Right renal pelvis (tissue), 4 donors: ENCODE data around the gene ADARB2. TPM values are rescaled to one million over a fixed set of nuclear protein-coding genes. Genes with fewer than 3 reads are reported as not detected.

Experiments
- DNase-seq, 4 donors: peaks; one replicate each; pipeline ENCODE4 v3.0.0-alpha.2; 2013; ENCODE audit warnings: low read depth in 4 of 4, low spot score in 3 of 4, missing footprints in 1 of 4
- polyA plus RNA-seq, 4 donors: library from polyadenylated mRNA; unstranded; fragments of 120-200 nt; gene quantifications; one replicate each; pipeline ENCODE4 v1.2.1, GENCODE V29; 2013; ENCODE audit not compliant: insufficient read length in 4 of 4

ADARB2 gene
- polyA plus RNA-seq, 4 donors = 0.90 to 1.8 (median 1.4) TPM

- DNase-seq = no peak
Observed at GRCh38 chr10:1287487-1287886, 449.8 kb downstream of the ADARB2 start.

DNA sequence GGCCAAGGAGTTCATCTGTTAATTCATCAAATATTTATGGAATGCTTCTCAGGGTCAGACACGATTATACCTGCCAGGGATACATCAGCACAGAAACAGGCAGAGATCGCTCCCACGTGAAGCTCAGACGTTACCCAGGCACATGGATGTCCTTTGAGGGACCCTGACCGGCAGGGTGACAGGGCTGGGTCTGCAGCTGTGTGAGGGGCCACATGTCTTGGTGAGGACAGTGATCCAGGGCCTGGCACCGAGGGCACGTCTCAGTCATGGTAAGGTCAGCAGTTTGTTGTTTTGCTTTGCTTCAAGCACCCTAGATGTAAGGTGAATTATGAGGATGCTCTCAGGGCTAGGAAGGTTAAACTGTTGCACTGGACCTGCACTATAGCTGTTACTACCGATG, 453.2 kb downstream of the ADARB2 start:
- DNase-seq = no peak

DNA sequence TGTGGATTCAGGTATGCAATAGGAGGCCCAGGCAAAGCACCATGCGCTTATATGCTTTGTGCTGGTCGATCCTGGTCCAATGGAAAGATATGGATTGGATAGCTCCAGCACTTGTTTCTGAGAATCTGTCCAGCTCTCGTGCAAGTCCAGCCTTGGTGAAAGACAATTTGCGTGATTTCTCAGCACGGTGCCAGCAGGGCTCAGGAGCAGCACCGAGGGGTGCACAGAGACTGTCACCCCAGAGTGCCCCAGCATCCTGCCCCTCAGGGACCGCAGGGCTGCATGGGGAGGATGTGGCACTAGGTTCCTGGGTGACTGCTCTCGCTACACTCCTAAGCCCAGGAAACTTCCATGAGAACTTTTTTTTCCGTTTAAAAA, 455.9 kb downstream of the ADARB2 start:
- no peak for DNase-seq

GRCh38 chr10:1280466-1281404, 456.6 kb downstream of the ADARB2 start:
- no peak for DNase-seq

GRCh38 chr10:1278306-1278705, 459.0 kb downstream of the ADARB2 start:
- DNase-seq = no peak

- no peak for DNase-seq
Observed at GRCh38 chr10:1274701-1275544, 462.4 kb downstream of the ADARB2 start.

DNA sequence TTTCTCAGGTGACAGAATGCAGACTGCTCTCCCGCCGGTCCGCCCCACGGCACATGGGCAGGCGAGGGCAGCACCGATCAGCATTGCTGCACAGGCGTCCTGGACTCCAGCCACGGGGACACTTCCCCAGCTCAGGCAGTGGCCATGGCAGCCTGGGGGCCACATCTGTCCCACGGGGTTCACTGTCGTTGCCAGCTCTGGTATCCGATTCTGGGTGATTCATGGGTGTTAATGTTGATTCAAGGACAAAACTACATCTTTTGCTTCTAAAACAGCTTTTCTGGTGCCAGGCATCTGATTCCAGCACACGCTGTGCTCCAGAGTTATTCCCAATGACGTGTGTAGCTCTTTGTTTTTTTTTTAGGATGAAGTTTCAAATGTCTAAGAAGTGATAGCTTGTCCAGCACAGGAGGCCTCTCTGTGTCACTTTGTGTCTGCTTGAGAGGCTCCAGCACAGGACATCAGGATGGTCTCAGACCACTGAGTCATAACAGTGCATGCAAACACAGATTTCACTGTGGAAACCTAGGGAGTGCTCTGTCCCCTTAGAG, 463.1 kb downstream of the ADARB2 start:
- DNase-seq = no peak

DNA sequence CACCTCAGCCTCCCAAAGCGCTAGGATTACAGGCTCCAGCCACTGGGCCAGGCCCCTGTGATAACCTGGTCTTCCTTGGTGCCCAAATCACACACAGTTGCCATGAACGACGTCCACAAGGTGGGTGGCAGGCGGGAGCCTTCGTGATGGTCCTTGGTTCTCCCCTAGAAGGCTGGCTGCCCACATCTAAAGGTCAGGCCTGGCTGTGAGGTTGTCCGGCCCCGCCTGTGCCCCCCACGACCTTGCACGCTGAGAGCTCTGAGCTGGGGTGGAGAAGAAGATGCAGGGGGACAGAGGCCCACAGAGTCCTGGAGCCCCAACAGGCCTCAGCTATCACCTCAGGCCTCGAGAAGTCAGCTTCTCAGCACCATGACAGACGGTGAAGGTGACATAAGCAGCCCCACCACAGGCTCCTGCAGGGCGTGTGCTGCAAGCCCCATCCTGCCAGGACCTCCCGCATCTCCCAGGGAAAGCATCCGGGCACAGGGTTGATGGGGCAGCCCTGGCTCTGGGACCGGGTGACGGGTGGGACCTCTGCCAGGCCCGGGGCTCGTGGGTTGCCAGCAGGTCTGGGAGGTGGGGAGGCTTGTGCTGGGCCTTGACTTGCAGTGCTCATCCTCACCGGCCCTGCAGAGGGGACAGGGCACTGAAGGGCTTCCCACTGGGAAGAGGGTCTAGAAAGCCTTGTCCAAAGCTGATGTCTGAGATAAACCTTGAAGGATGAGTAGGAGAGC, 463.8 kb downstream of the ADARB2 start:
- no peak for DNase-seq

GRCh38 chr10:1272777-1273161, 464.6 kb downstream of the ADARB2 start:
- no peak for DNase-seq

GRCh38 chr10:1272079-1272776, 465.1 kb downstream of the ADARB2 start:
- no peak for DNase-seq

GRCh38 chr10:1270906-1271305, 466.4 kb downstream of the ADARB2 start:
- no peak for DNase-seq

GRCh38 chr10:1270490-1270889, 466.8 kb downstream of the ADARB2 start:
- DNase-seq = no peak

GRCh38 chr10:1268831-1269230, 468.5 kb downstream of the ADARB2 start:
- DNase-seq = no peak

DNA sequence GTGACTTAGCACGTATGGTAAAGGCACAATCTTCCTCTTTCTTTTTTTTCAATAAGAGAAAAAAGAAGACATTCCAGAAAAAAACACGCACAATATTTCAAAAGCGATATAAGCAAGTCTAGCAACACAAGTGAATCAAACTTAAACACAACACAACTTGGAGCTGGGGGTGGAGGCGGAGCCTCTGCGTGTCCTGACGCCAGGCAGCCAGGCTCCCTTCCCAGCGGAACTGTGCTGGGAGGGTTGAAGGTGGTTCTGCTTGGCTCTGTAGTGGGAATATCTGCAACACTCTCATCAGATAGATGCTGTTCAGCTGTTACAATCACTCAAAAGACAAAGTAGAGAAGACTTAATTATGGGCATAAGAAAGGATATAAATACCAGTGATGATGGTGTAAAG, 469.8 kb downstream of the ADARB2 start:
- no peak for DNase-seq

GRCh38 chr10:1267148-1267547, 470.2 kb downstream of the ADARB2 start:
- DNase-seq = no peak

DNA sequence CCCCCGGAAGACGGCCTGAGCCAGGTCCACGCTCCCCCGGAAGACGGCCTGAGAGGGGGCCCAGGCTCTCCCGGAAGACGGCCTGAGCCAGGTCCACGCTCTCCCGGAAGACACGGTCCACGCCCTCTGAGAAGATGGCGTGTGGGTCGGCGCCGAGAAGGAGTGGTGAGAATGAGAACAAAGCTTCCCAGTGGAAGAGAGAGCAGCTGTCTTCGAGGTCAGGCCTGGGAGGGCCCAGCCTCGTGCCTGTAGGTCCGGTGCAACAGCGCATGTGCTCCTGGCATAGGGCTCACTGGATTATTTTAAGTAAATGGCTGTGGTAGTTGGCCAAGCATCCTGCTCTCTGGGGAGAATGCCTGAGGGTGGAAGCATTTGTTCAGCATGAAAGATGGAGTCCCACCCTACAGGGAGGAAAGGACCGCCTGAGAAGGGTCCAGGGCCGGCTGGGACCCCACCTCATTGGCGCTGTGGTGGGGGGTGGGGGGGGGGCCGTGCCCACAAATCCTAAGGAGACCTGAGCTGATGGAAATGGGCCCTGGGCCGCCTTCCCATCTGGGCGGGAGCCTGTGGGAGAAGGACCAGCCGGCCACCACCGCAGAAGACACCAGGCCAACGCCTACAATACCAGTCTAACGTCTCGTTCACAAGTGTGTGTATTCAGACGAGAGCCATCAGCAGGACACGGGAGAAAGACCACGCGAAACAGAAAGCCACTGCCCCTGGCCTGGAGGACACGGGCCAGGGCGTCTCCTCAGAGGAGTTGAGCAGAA, 471.1 kb downstream of the ADARB2 start:
- DNase-seq = no peak

GRCh38 chr10:1264001-1264400, 473.3 kb downstream of the ADARB2 start:
- no peak for DNase-seq

- DNase-seq = no peak
Observed at GRCh38 chr10:1257274-1257673, 480.1 kb downstream of the ADARB2 start.

- no peak for DNase-seq
Observed at GRCh38 chr10:1256432-1256725, 480.9 kb downstream of the ADARB2 start.
